ENCODE results near the gene CHST6. TPM values are rescaled to one million over a fixed set of nuclear protein-coding genes. Genes with fewer than 3 reads are reported as not detected.

The CHST6 gene
- total and polyA plus RNA-seq, 4 donors = 2.2 to 8.5 (median 4.4) TPM

- Histone ChIP-seq H3K27me3 (ENCODE audit: control insufficient read depth in 3 of 3, insufficient read depth in 3 of 3, low read length in 2 of 3) (no peaks in the 10 kb centered on the region), H3K9me3 (ENCODE audit: control insufficient read depth in 4 of 4, insufficient read depth in 3 of 4, low read length in 3 of 4) (no peaks in the 10 kb centered on the region), H3K36me3 (ENCODE audit: control insufficient read depth in 4 of 4, insufficient read depth in 4 of 4, low read length in 4 of 4) (no peaks in the 10 kb centered on the region), H3K4me3 (no peak overlapping the region), H3K4me1 (ENCODE audit: control insufficient read depth in 5 of 5, insufficient read depth in 5 of 5, low read length in 5 of 5) (no peaks in the 10 kb centered on the region), H3K9ac (ENCODE audit: insufficient read depth in 1 of 2, low read length in 2 of 2) (no peak overlapping the region), H3K27ac (ENCODE audit: low read depth in 1 of 2, low read length in 1 of 2) (no peak overlapping the region)
- TF ChIP-seq CTCF (IDR thresholded peaks at IDR 0.05; ENCODE audit: control extremely low read depth, extremely low read depth) = no peak
- DNase-seq (no peak), ATAC-seq (ENCODE audit: insufficient read depth, low FRiP score) (no peak)
- 96 to 98% methylated on average over 29 of the region's 29 CpGs for WGBS, 2 donors
Measured at GRCh38 chr16:75529959-75530358, 34.7 kb upstream of the CHST6 start.

GRCh38 chr16:75529056-75529905, 34.0 kb upstream of the CHST6 start:
- H3K4me1 ChIP-seq (ENCODE audit: control insufficient read depth in 5 of 5, insufficient read depth in 5 of 5, low read length in 5 of 5) = no peaks in the 10 kb centered on the region
- ATAC-seq (ENCODE audit: insufficient read depth, low FRiP score) = no peak
- H3K9ac ChIP-seq (ENCODE audit: insufficient read depth in 1 of 2, low read length in 2 of 2) = no peak overlapping the region
- TF ChIP-seq CTCF (IDR thresholded peaks at IDR 0.05; ENCODE audit: control extremely low read depth, extremely low read depth) = no peak
- H3K27ac ChIP-seq (ENCODE audit: low read depth in 1 of 2, low read length in 1 of 2) = no peak overlapping the region
- 92 to 96% methylated on average over 81 of the region's 81 CpGs for WGBS, 2 donors
- no peaks in the 10 kb centered on the region for H3K9me3 ChIP-seq (ENCODE audit: control insufficient read depth in 4 of 4, insufficient read depth in 3 of 4, low read length in 3 of 4)
- H3K4me3 ChIP-seq = no peak overlapping the region
- H3K36me3 ChIP-seq (ENCODE audit: control insufficient read depth in 4 of 4, insufficient read depth in 4 of 4, low read length in 4 of 4) = no peaks in the 10 kb centered on the region
- no peak for DNase-seq
- no peaks in the 10 kb centered on the region for H3K27me3 ChIP-seq (ENCODE audit: control insufficient read depth in 3 of 3, insufficient read depth in 3 of 3, low read length in 2 of 3)

GRCh38 chr16:75527825-75528299, 32.6 kb upstream of the CHST6 start:
- Histone ChIP-seq H3K27me3 (ENCODE audit: control insufficient read depth in 3 of 3, insufficient read depth in 3 of 3, low read length in 2 of 3) (no peaks in the 10 kb centered on the region), H3K27ac (ENCODE audit: low read depth in 1 of 2, low read length in 1 of 2) (no peak overlapping the region), H3K4me3 (no peak overlapping the region), H3K9ac (ENCODE audit: insufficient read depth in 1 of 2, low read length in 2 of 2) (no peak overlapping the region), H3K4me1 (ENCODE audit: control insufficient read depth in 5 of 5, insufficient read depth in 5 of 5, low read length in 5 of 5) (no peaks in the 10 kb centered on the region), H3K9me3 (ENCODE audit: control insufficient read depth in 4 of 4, insufficient read depth in 3 of 4, low read length in 3 of 4) (no peaks in the 10 kb centered on the region), H3K36me3 (ENCODE audit: control insufficient read depth in 4 of 4, insufficient read depth in 4 of 4, low read length in 4 of 4) (no peaks in the 10 kb centered on the region)
- ATAC-seq (ENCODE audit: insufficient read depth, low FRiP score) = no peak
- no peak for TF ChIP-seq CTCF (IDR thresholded peaks at IDR 0.05; ENCODE audit: control extremely low read depth, extremely low read depth)
- DNase-seq = no peak
- WGBS, 2 donors = 74 to 80% methylated on average over 5 of the region's 5 CpGs

Measured in lung (tissue), 12 donors.